Astrocyte of the hippocampus (primary cell): ENCODE results near the gene MYO1D.
A peak's percentile ranks its signal among the peaks of the same experiment; 100 is the strongest.

ENCODE experiments used
- DNase-seq: peaks from one replicate; pipeline ENCODE4 v3.0.0; 2011; ENCODE audit warnings: low read depth, low spot score

The MYO1D gene

GRCh38 chr17:32570081-32570396 is 306.9 kb downstream of the MYO1D start:
- DNase-seq: no peak

- no peak for DNase-seq
Measured at GRCh38 chr17:32569171-32570080, 307.5 kb downstream of the MYO1D start.

- no peak for DNase-seq
Measured at GRCh38 chr17:32568705-32569104, 308.2 kb downstream of the MYO1D start.

- no peak for DNase-seq
Measured at GRCh38 chr17:32567511-32567910, 309.4 kb downstream of the MYO1D start.

- DNase-seq: no peak
Measured at GRCh38 chr17:32567086-32567485, 309.8 kb downstream of the MYO1D start.

- no peak for DNase-seq
Measured at GRCh38 chr17:32566303-32566702, 310.6 kb downstream of the MYO1D start.

- DNase-seq: no peak
Measured at GRCh38 chr17:32565401-32565800, 311.5 kb downstream of the MYO1D start.

- no peak for DNase-seq
Measured at GRCh38 chr17:32564325-32564724, 312.6 kb downstream of the MYO1D start.

GRCh38 chr17:32563583-32563982 is 313.3 kb downstream of the MYO1D start:
- no peak for DNase-seq

- no peak for DNase-seq
Measured at GRCh38 chr17:32558997-32559650, 317.8 kb downstream of the MYO1D start.

GRCh38 chr17:32558326-32558955 is 318.5 kb downstream of the MYO1D start:
- DNase-seq: no peak

- no peak for DNase-seq
Measured at GRCh38 chr17:32555611-32556310, 321.2 kb downstream of the MYO1D start.

- DNase-seq: no peak
Measured at GRCh38 chr17:32553168-32553567, 323.8 kb downstream of the MYO1D start.

- DNase-seq: no peak
Measured at GRCh38 chr17:32552280-32552679, 324.6 kb downstream of the MYO1D start.

GRCh38 chr17:32551186-32551955 is 325.6 kb downstream of the MYO1D start:
- DNase-seq: peak; percentile 82

- no peak for DNase-seq
Measured at GRCh38 chr17:32549559-32549958, 327.4 kb downstream of the MYO1D start.

GRCh38 chr17:32546031-32546444 is 330.9 kb downstream of the MYO1D start:
- peak; percentile 51 for DNase-seq

GRCh38 chr17:32542186-32542585 is 334.7 kb downstream of the MYO1D start:
- no peak for DNase-seq

- DNase-seq: no peak
Measured at GRCh38 chr17:32541640-32542039, 335.3 kb downstream of the MYO1D start.

GRCh38 chr17:32536736-32537643 is 339.9 kb downstream of the MYO1D start:
- DNase-seq: no peak
